Measurements from ENCODE around the gene GPR15LG.

GPR15LG gene

GRCh38 chr10:84159076-84159685 lies 14.4 kb upstream of the GPR15LG start:
- no peak for TF ChIP-seq POLR2AphosphoS5 (IDR thresholded peaks at IDR 0.05; ENCODE audit: low read depth)
- TF ChIP-seq REST (IDR thresholded peaks at IDR 0.05; ENCODE audit: insufficient replicate concordance, low read depth) = no peak
- TF ChIP-seq CTCF (IDR thresholded peaks at IDR 0.05; ENCODE audit: insufficient read depth, low read length) = no peak
- no peak for TF ChIP-seq GABPA (IDR thresholded peaks at IDR 0.05; ENCODE audit: low read depth)
- TF ChIP-seq SPI1 (IDR thresholded peaks at IDR 0.05; ENCODE audit: borderline replicate concordance, low read depth) = no peak
- no peak for DNase-seq (ENCODE audit: low read depth in 1 of 2, low spot score in 1 of 2)
- Histone ChIP-seq H3K27me3 (ENCODE audit: insufficient read depth, poor library complexity, severe bottlenecking) (no peaks in the 10 kb centered on the region), H3K27ac (replicated peaks) (peak overlapping the region; percentile 15; the same call in 1 of the 2 replicates), H3K4me3 (replicated peaks; ENCODE audit: insufficient read depth, low read length) (no peak overlapping the region)

GRCh38 chr10:84160663-84161362 lies 12.8 kb upstream of the GPR15LG start:
- no peak for TF ChIP-seq REST (IDR thresholded peaks at IDR 0.05; ENCODE audit: insufficient replicate concordance, low read depth)
- TF ChIP-seq POLR2AphosphoS5 (IDR thresholded peaks at IDR 0.05; ENCODE audit: low read depth) = no peak
- no peak for TF ChIP-seq SPI1 (IDR thresholded peaks at IDR 0.05; ENCODE audit: borderline replicate concordance, low read depth)
- TF ChIP-seq CTCF (IDR thresholded peaks at IDR 0.05; ENCODE audit: insufficient read depth, low read length) = no peak
- TF ChIP-seq GABPA (IDR thresholded peaks at IDR 0.05; ENCODE audit: low read depth) = no peak
- no peak overlapping the region for H3K4me3 ChIP-seq (replicated peaks; ENCODE audit: insufficient read depth, low read length)
- no peaks in the 10 kb centered on the region for H3K27me3 ChIP-seq (ENCODE audit: insufficient read depth, poor library complexity, severe bottlenecking)
- DNase-seq (ENCODE audit: low read depth in 1 of 2, low spot score in 1 of 2) = no peak
- H3K27ac ChIP-seq (replicated peaks) = no peak overlapping the region

- TF ChIP-seq GABPA (IDR thresholded peaks at IDR 0.05; ENCODE audit: low read depth) (no peak), POLR2AphosphoS5 (IDR thresholded peaks at IDR 0.05; ENCODE audit: low read depth) (no peak), SPI1 (IDR thresholded peaks at IDR 0.05; ENCODE audit: borderline replicate concordance, low read depth) (no peak), REST (IDR thresholded peaks at IDR 0.05; ENCODE audit: insufficient replicate concordance, low read depth) (no peak), CTCF (IDR thresholded peaks at IDR 0.05; ENCODE audit: insufficient read depth, low read length) (no peak)
- no peak overlapping the region for H3K27ac ChIP-seq (replicated peaks)
- DNase-seq (ENCODE audit: low read depth in 1 of 2, low spot score in 1 of 2) = no peak
- no peak overlapping the region for H3K4me3 ChIP-seq (replicated peaks; ENCODE audit: insufficient read depth, low read length)
- H3K27me3 ChIP-seq (ENCODE audit: insufficient read depth, poor library complexity, severe bottlenecking) = no peaks in the 10 kb centered on the region
Measured at GRCh38 chr10:84163996-84164395, 9.6 kb upstream of the GPR15LG start.
